GM12865 (cell line): ENCODE results near the gene ZNF154.
"Not testable (repeated sequence)": the region's sequence is repeated elsewhere in the genome, so short reads cannot be mapped to it uniquely, and the experiment has no call there.

Source experiments
- DNase-seq: peaks from one replicate; pipeline ENCODE4 v3.0.0; 2010; ENCODE audit warnings: low read depth
- H3K4me3 ChIP-seq: 2 replicates; pipeline ENCODE4 v1.5.1; 2011; ENCODE audit warnings: mild to moderate bottlenecking, low read depth, low read length, control low read depth
- TF ChIP-seq, protein P1 (sequence below): IDR thresholded peaks from 2 replicates; pipeline ENCODE4 v1.5.1; 2011; ENCODE audit warnings: low read length, control low read depth, low read depth, inconsistent platforms; ENCODE audit not compliant: insufficient read depth; ENCODE audit errors: missing control alignments

The ZNF154 gene

GRCh38 chr19:57746580-57747471, 37.8 kb upstream of the ZNF154 start, which contains the start of gene ZNF776:
ZNF776 (plus strand) TSS chr19:57746815; CDS start chr19:57747059, 244 bp downstream.
- DNase-seq = peak; percentile 95

DNA sequence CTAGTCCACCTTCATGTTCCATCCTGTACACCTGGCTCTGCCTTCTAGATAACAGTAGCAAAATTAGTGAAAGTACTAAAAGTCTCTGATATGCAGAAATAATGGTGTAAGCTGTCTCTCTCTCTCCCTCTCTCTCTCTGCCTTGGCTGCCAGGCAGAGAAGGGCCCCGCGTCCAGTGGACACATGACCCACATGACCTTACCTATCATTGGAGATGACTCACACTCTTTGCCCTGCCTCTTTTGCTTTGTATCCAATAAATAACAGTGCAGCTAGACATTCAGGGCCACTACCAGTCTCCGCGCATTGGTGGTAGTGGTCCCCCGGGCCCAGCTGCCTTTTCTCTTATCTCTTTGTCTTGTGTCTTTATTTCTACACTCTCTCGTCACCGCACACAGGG, 29.8 kb upstream of the ZNF154 start:
- DNase-seq, H3K4me3 ChIP-seq: not testable (repeated sequence)

More at GRCh38 chr19:57746580-57747471, 37.8 kb upstream of the ZNF154 start, which contains the start of gene ZNF776:
- TF ChIP-seq, protein P1, sequence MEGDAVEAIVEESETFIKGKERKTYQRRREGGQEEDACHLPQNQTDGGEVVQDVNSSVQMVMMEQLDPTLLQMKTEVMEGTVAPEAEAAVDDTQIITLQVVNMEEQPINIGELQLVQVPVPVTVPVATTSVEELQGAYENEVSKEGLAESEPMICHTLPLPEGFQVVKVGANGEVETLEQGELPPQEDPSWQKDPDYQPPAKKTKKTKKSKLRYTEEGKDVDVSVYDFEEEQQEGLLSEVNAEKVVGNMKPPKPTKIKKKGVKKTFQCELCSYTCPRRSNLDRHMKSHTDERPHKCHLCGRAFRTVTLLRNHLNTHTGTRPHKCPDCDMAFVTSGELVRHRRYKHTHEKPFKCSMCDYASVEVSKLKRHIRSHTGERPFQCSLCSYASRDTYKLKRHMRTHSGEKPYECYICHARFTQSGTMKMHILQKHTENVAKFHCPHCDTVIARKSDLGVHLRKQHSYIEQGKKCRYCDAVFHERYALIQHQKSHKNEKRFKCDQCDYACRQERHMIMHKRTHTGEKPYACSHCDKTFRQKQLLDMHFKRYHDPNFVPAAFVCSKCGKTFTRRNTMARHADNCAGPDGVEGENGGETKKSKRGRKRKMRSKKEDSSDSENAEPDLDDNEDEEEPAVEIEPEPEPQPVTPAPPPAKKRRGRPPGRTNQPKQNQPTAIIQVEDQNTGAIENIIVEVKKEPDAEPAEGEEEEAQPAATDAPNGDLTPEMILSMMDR = no peak
- H3K4me3 ChIP-seq = peak within 1 kb of the TSS; percentile 83

- H3K4me3 ChIP-seq, DNase-seq: not testable (repeated sequence)
- TF ChIP-seq, protein P1 = peak; percentile 16
These were observed 29.3 kb upstream of the ZNF154 start for GRCh38 chr19:57738320-57738719.

- no peak overlapping the region for H3K4me3 ChIP-seq
- TF ChIP-seq, protein P1 = no peak
- DNase-seq = no peak
These were observed 11.9 kb upstream of the ZNF154 start for GRCh38 chr19:57720878-57721277.

DNA sequence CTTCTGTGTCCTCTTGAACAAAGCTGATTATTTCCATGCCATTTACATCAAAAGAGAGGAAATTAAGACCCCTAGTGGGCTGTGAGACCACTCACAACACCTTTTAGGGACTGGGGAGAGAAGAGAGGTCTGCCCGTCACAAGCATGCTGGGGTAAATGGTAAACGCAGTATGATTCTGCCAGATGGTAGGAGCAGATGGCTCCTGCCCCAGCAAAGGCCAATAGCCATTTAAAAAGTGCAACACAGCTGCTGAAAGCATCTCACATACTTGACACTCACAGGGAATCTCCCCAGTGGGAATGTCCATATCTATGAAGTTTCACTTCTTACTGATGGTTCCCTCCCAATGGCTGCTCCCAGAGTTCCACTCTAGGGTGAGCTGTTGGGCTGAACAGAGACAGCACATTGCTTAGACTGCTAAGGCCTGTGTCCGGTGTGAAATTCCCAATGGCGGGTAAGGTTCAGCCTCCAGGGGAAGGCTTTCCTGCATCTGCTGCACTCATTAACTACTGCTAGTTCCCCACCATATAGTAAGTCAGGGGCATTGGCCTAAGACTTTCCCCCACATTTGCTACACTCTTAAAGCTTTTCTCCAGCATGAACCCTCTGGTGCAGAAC, 11.0 kb upstream of the ZNF154 start:
- TF ChIP-seq, protein P1 = no peak
- DNase-seq = no peak
- no peak overlapping the region for H3K4me3 ChIP-seq

- TF ChIP-seq, protein P1 = no peak
- no peak overlapping the region for H3K4me3 ChIP-seq
- DNase-seq = no peak
These were observed 10.4 kb upstream of the ZNF154 start for GRCh38 chr19:57719424-57719823.

- TF ChIP-seq, protein P1 = no peak
These were observed 3.2 kb upstream of the ZNF154 start for GRCh38 chr19:57712222-57712621.

More at GRCh38 chr19:57712222-57712621, 3.2 kb upstream of the ZNF154 start:
- H3K4me3 ChIP-seq = no peak overlapping the region
- no peak for DNase-seq
